HCT116 (cell line): ENCODE data around the gene MYBPC2. TPM values are rescaled to one million over a fixed set of nuclear protein-coding genes. Genes with fewer than 3 reads are reported as not detected.

Experiments used
- ATAC-seq: fragments of 200-7000 bp; cut with Tn5 transposase; 2 replicates; pipeline ENCODE4 v1.9.1; 2020; ENCODE audit warnings: mild to moderate bottlenecking, moderate library complexity
- BruUV-seq: library from RNA; stranded (reverse); fragments of 400-500 nt; replicated peaks from 2 replicates; lab custom pipeline; 2021; lab: Mats Ljungman, UMichigan
- CTCF ChIA-PET: fragments of 300-600 bp; sonication (Branson Sonifier 250); formaldehyde crosslinking; loops from one replicate; lab custom pipeline; 2021; ENCODE audit warnings: antibody characterized with exemption; lab: Charles Lee
- POLR2A ChIA-PET: fragments of 300-600, 350-600 bp; sonication (Branson Sonifier 250); formaldehyde crosslinking; loops from one replicate; lab custom pipeline; 2021; ENCODE audit warnings: antibody characterized with exemption; lab: Charles Lee
- RAD21 ChIA-PET, 2 experiments: fragments of 300-600 bp; sonication (Branson Sonifier 250); formaldehyde crosslinking; loops; one replicate each; lab custom pipeline; 2023; ENCODE audit warnings: low total read pairs in 2 of 2; ENCODE audit not compliant: uncharacterized antibody in 2 of 2, unreplicated experiment in 2 of 2, low non-redundant PET in 1 of 2; lab: Charles Lee
- DNase-seq: peaks from one replicate; pipeline ENCODE4 v3.0.0-alpha.2; 2010; ENCODE audit warnings: low read depth, low spot score
- H2AFZ ChIP-seq: fragments of 200-600 bp; shearing (Covaris generic), sonication (generic); 2 replicates; pipeline ENCODE4 v1.6.1; 2017; ENCODE audit warnings: low read depth, mixed run types, mixed read lengths, antibody characterized with exemption, low read length; ENCODE audit not compliant: poor library complexity, severe bottlenecking
- H3K27ac ChIP-seq: 2 replicates; pipeline ENCODE4 v1.5.1; 2012; ENCODE audit warnings: low read depth, low read length
- H3K27me3 ChIP-seq: fragments of 200-600 bp; sonication (generic); 2 replicates; pipeline ENCODE4 v1.6.1; 2016; ENCODE audit warnings: mixed run types, low read length, mixed read lengths; ENCODE audit not compliant: insufficient read depth
- H3K36me3 ChIP-seq, 2 experiments: fragments of 200-500 bp in 1 of 2; fragments of 200-600 bp in 1 of 2; sonication (Bioruptor generic) in 1 of 2; sonication (generic) in 1 of 2; 2 replicates each; pipeline versions ENCODE4 v1.5.1 to v1.6.1; 2014 to 2016; ENCODE audit warnings: low read length in 2 of 2, inconsistent platforms in 1 of 2, mixed read lengths in 1 of 2, mixed run types in 1 of 2; ENCODE audit not compliant: insufficient read depth in 2 of 2, control insufficient read depth in 1 of 2
- H3K4me1 ChIP-seq, 2 experiments: fragments of 200-600 bp in 1 of 2; sonication (generic) in 1 of 2; 2 replicates each; pipeline versions ENCODE4 v1.5.1 to v1.6.1; 2012 to 2017; ENCODE audit warnings: low read length in 2 of 2, inconsistent platforms in 1 of 2, mild to moderate bottlenecking in 1 of 2, mixed read lengths in 1 of 2, mixed run types in 1 of 2, moderate library complexity in 1 of 2; ENCODE audit not compliant: insufficient read depth in 2 of 2, control insufficient read depth in 1 of 2
- H3K4me2 ChIP-seq: fragments of 200-600 bp; sonication (generic); 2 replicates; pipeline ENCODE4 v1.6.1; 2017; ENCODE audit warnings: mixed run types, low read length, mixed read lengths
- H3K4me3 ChIP-seq, 2 experiments: fragments of 200-600 bp in 1 of 2; sonication (generic) in 1 of 2; replicated peaks in 1 of 2; 2 replicates each; pipeline ENCODE4 v1.5.1; 2011 to 2016; ENCODE audit warnings: low read length in 2 of 2, control low read depth in 1 of 2, low read depth in 1 of 2, mild to moderate bottlenecking in 1 of 2, mixed read lengths in 1 of 2, mixed run types in 1 of 2
- H3K79me2 ChIP-seq: fragments of 200-600 bp; sonication (generic); 2 replicates; pipeline ENCODE4 v1.6.1; 2017; ENCODE audit warnings: mild to moderate bottlenecking, mixed run types, low read length, moderate library complexity, mixed read lengths; ENCODE audit not compliant: insufficient read depth
- H3K9ac ChIP-seq: fragments of 200-600 bp; sonication (generic); 2 replicates; pipeline ENCODE4 v1.6.1; 2016; ENCODE audit warnings: low read length, mixed read lengths
- H3K9me2 ChIP-seq: fragments of 200-600 bp; sonication (generic), shearing (Covaris generic); 2 replicates; pipeline ENCODE4 v1.6.1; 2017; ENCODE audit warnings: mixed run types, mild to moderate bottlenecking, moderate library complexity; ENCODE audit not compliant: insufficient read depth
- H3K9me3 ChIP-seq, 2 experiments: fragments of 200-500 bp in 1 of 2; fragments of 200-600 bp in 1 of 2; sonication (Bioruptor generic) in 1 of 2; sonication (generic) in 1 of 2; 2 replicates each; pipeline ENCODE4 v1.6.1; 2014 to 2017; ENCODE audit warnings: low read length in 2 of 2, mixed read lengths in 2 of 2, inconsistent platforms in 1 of 2, low read depth in 1 of 2, mild to moderate bottlenecking in 1 of 2, mixed run types in 1 of 2, moderate library complexity in 1 of 2; ENCODE audit not compliant: control insufficient read depth in 1 of 2, insufficient read depth in 1 of 2
- H4K20me1 ChIP-seq: fragments of 200-600 bp; sonication (generic), shearing (Covaris generic); 2 replicates; pipeline ENCODE4 v1.6.1; 2017; ENCODE audit warnings: mixed run types, mild to moderate bottlenecking, moderate library complexity; ENCODE audit not compliant: insufficient read depth
- CBX3 ChIP-seq: IDR thresholded peaks from 2 replicates; pipeline ENCODE4 v1.6.1; 2012; ENCODE audit warnings: low read depth
- CEBPB ChIP-seq: IDR thresholded peaks from 2 replicates; pipeline ENCODE4 v1.6.1; 2012; ENCODE audit warnings: low read depth
- EGR1 ChIP-seq: IDR thresholded peaks from 2 replicates; pipeline ENCODE4 v1.6.1; 2012; ENCODE audit warnings: low read depth
- ELF1 ChIP-seq: IDR thresholded peaks from 2 replicates; pipeline ENCODE4 v1.6.1; 2012; ENCODE audit warnings: low read depth, borderline replicate concordance
- EZH2 ChIP-seq: fragments of 200-600 bp; sonication (generic); IDR thresholded peaks from 2 replicates; pipeline ENCODE4 v1.6.1; 2017; ENCODE audit warnings: antibody characterized with exemption, mixed run types
- FOSL1 ChIP-seq: IDR thresholded peaks from 2 replicates; pipeline ENCODE4 v1.6.1; 2012; ENCODE audit warnings: low read depth
- POLR2A ChIP-seq: IDR thresholded peaks from 2 replicates; pipeline ENCODE4 v1.7.0; 2011; ENCODE audit warnings: borderline replicate concordance; ENCODE audit not compliant: insufficient read depth, insufficient read length; ENCODE audit errors: extremely low read depth
- POLR2AphosphoS5 ChIP-seq: IDR thresholded peaks from 2 replicates; pipeline ENCODE4 v1.6.1; 2011; ENCODE audit warnings: mild to moderate bottlenecking, low read depth, low read length, moderate library complexity
- RAD21 ChIP-seq: IDR thresholded peaks from 2 replicates; pipeline ENCODE4 v1.6.1; 2012; ENCODE audit warnings: low read depth, mild to moderate bottlenecking
- SIN3A ChIP-seq: IDR thresholded peaks from 2 replicates; pipeline ENCODE4 v1.6.1; 2012; ENCODE audit warnings: low read depth
- SP1 ChIP-seq: IDR thresholded peaks from 2 replicates; pipeline ENCODE4 v1.6.1; 2012; ENCODE audit warnings: low read depth
- SRF ChIP-seq: IDR thresholded peaks from 2 replicates; pipeline ENCODE4 v1.6.1; 2012; ENCODE audit warnings: low read depth
- TCF7L2 ChIP-seq: IDR thresholded peaks from 2 replicates; pipeline ENCODE4 v1.7.0; 2011; ENCODE audit warnings: borderline replicate concordance, inconsistent platforms; ENCODE audit not compliant: insufficient read depth, insufficient read length; ENCODE audit errors: extremely low read depth
- ZFX ChIP-seq: fragments of 450-650 bp; IDR thresholded peaks from 2 replicates; pipeline ENCODE4 v1.6.1; 2017
- intact Hi-C: fragments of 100-400 bp; cut with micrococcal nuclease; formaldehyde crosslinking; loops from 2 replicates; pipeline ENCODE4 v1.10.0; 2022
- total RNA-seq: library from RNA; stranded (reverse); gene quantifications from one replicate; pipeline ENCODE4 v1.2.1, GENCODE V29; 2021; ENCODE audit not compliant: unreplicated experiment
- TF ChIP-seq, protein P1 (sequence below): IDR thresholded peaks from 2 replicates; pipeline ENCODE4 v1.6.1; 2012
- TF ChIP-seq, protein P2 (sequence below): IDR thresholded peaks from 2 replicates; pipeline ENCODE4 v1.6.1; 2012
- TF ChIP-seq, protein P3 (sequence below): IDR thresholded peaks from 2 replicates; pipeline ENCODE4 v1.6.1; 2012; ENCODE audit warnings: low read depth

Gene MYBPC2
- total RNA-seq, 1 experiment from 2014 or later = not detected

DNA sequence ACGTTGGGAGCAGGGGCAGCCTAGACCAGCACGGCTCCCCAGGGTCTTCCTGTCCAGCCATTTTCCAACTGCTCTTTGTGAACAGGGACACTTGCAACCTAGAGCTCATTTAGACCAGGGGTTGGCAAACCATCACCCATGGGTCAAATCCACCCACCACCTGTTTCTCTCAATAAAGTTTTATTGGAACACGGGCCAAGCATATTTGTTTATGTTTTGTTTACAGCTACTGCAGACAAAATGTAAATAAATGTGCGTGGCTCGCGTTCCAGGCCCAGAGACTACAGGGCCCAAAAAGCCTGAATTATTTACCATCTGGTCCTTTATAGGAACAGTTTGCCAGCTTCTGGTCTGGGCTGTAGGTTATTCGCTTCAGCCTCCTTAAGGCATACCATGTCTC is 30.3 kb downstream of the MYBPC2 start:
- POLR2A ChIA-PET = no interaction called here
- no peak for ATAC-seq
- no peak overlapping the region for H2AFZ ChIP-seq
- DNase-seq = no peak
- no peak overlapping the region for H3K4me2 ChIP-seq
- H3K9me3 ChIP-seq = no peaks in the 10 kb centered on the region
- BruUV-seq = no TSS peak
- no peak overlapping the region for H3K9ac ChIP-seq
- TF ChIP-seq, protein P1, sequence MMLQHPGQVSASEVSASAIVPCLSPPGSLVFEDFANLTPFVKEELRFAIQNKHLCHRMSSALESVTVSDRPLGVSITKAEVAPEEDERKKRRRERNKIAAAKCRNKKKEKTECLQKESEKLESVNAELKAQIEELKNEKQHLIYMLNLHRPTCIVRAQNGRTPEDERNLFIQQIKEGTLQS = no peak
- TF ChIP-seq FOSL1 (no peak), TCF7L2 (no peak), POLR2A (no peak), CEBPB (no peak), CBX3 (no peak), SP1 (no peak), EGR1 (no peak), RAD21 (no peak), ELF1 (no peak), EZH2 (no peak), SRF (no peak), POLR2AphosphoS5 (no peak), SIN3A (no peak), ZFX (no peak)
- TF ChIP-seq, protein P2, sequence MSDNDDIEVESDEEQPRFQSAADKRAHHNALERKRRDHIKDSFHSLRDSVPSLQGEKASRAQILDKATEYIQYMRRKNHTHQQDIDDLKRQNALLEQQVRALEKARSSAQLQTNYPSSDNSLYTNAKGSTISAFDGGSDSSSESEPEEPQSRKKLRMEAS = no peak
- TF ChIP-seq, protein P3, sequence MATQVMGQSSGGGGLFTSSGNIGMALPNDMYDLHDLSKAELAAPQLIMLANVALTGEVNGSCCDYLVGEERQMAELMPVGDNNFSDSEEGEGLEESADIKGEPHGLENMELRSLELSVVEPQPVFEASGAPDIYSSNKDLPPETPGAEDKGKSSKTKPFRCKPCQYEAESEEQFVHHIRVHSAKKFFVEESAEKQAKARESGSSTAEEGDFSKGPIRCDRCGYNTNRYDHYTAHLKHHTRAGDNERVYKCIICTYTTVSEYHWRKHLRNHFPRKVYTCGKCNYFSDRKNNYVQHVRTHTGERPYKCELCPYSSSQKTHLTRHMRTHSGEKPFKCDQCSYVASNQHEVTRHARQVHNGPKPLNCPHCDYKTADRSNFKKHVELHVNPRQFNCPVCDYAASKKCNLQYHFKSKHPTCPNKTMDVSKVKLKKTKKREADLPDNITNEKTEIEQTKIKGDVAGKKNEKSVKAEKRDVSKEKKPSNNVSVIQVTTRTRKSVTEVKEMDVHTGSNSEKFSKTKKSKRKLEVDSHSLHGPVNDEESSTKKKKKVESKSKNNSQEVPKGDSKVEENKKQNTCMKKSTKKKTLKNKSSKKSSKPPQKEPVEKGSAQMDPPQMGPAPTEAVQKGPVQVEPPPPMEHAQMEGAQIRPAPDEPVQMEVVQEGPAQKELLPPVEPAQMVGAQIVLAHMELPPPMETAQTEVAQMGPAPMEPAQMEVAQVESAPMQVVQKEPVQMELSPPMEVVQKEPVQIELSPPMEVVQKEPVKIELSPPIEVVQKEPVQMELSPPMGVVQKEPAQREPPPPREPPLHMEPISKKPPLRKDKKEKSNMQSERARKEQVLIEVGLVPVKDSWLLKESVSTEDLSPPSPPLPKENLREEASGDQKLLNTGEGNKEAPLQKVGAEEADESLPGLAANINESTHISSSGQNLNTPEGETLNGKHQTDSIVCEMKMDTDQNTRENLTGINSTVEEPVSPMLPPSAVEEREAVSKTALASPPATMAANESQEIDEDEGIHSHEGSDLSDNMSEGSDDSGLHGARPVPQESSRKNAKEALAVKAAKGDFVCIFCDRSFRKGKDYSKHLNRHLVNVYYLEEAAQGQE = no peak
- TF ChIP-seq, all 23 proteins: peak for 0
- Histone ChIP-seq H3K4me3 (no peak overlapping the region), H3K36me3 (no peaks in the 10 kb centered on the region), H4K20me1 (no peaks in the 10 kb centered on the region), H3K4me1 (peaks cover 19 to 47% of the 10 kb centered on the region in 2 experiments), H3K9me2 (no peaks in the 10 kb centered on the region), H3K27me3 (no peaks in the 10 kb centered on the region), H3K27ac (no peak overlapping the region), H3K79me2 (no peaks in the 10 kb centered on the region)
- ChIA-PET CTCF (interaction anchor here (1.5 kb wide), 1 partner anchor 94 kb away, joined by 7 read pairs; no protein-coding TSS in a partner anchor), RAD21 (no interaction called here)
- intact Hi-C loops = no loop called here
